Right atrium auricular region (tissue), 2 donors: ENCODE results near the gene PPP3CA. TPM values are rescaled to one million over a fixed set of nuclear protein-coding genes. Genes with fewer than 3 reads are reported as not detected.

Experiments used
- DNase-seq: peaks from one replicate; pipeline ENCODE4 v3.0.0-alpha.2; 2019; ENCODE audit warnings: low spot score
- H3K27ac ChIP-seq, 2 donors: fragments of 200-600 bp; sonication (generic); 1 replicate in 1 of 2; 2 replicates in 1 of 2; pipeline ENCODE4 v1.5.1; 2016 to 2019
- H3K27me3 ChIP-seq, 2 donors: fragments of 200-600 bp; sonication (generic); one replicate each; pipeline versions ENCODE4 v1.5.1 to v1.6.0; 2017 to 2019
- H3K36me3 ChIP-seq: fragments of 200-600 bp; sonication (generic); one replicate; pipeline ENCODE4 v1.5.1; 2016
- H3K4me1 ChIP-seq, 2 donors: fragments of 200-600 bp; sonication (generic); one replicate each; pipeline versions ENCODE4 v1.5.1 to v1.6.0; 2017 to 2019
- H3K4me3 ChIP-seq, 2 donors: fragments of 200-600 bp; sonication (generic); 1 replicate in 1 of 2; 2 replicates in 1 of 2; pipeline ENCODE4 v1.5.1; 2017 to 2019; ENCODE audit warnings: mild to moderate bottlenecking in 1 of 2, moderate library complexity in 1 of 2
- H3K9me3 ChIP-seq, 2 donors: fragments of 200-600 bp; sonication (generic); one replicate each; pipeline ENCODE4 v1.5.1; 2019
- CTCF ChIP-seq, 2 donors: fragments of 200-600 bp; sonication (generic); IDR thresholded peaks; one replicate each; pipeline ENCODE4 v1.5.1; 2019; ENCODE audit warnings: antibody characterized with exemption in 2 of 2
- total RNA-seq, 2 donors: library from RNA; depleted of rRNA; stranded (reverse); fragments of >200 nt; gene quantifications; one replicate each; pipeline ENCODE4 v1.1.0, GENCODE V29; 2016

The PPP3CA gene
- total RNA-seq, 2 donors from 2014 or later, result 11.2 to 15.7 TPM

- Histone ChIP-seq H3K4me3 (no peak overlapping the region), H3K36me3 (no peaks in the 10 kb centered on the region), H3K9me3 (no peaks in the 10 kb centered on the region), H3K27me3 (no peaks in the 10 kb centered on the region), H3K27ac (no peak overlapping the region), H3K4me1 (peaks cover 0 to 45% of the 10 kb centered on the region in 2 donors)
- no peak for DNase-seq
- no peak for TF ChIP-seq CTCF (IDR thresholded peaks at IDR 0.05)
These were observed 56.1 kb downstream of the PPP3CA start for GRCh38 chr4:101291198-101291597.

DNA sequence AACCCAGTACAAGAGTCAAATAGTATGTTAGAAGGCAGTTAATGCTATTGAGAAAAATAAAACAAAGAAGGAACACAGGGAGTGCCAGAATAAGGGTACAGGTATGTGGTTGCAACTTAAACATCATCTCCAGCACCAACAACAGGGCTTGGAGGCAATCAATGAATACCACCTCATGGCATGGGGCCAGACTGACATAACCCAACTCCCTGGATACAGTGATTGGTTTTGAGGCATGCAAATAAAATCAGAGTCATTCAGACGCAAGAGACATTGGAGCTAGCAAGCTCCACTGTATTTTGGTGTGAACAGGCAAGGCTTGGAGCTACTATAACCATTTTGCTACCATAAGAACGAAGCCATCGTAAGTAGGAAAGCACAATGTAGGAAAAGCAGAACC, 56.7 kb downstream of the PPP3CA start:
- no peak for TF ChIP-seq CTCF (IDR thresholded peaks at IDR 0.05)
- Histone ChIP-seq H3K4me1 (peaks cover 0 to 47% of the 10 kb centered on the region in 2 donors), H3K27ac (no peak overlapping the region), H3K36me3 (no peaks in the 10 kb centered on the region), H3K9me3 (no peaks in the 10 kb centered on the region), H3K27me3 (no peaks in the 10 kb centered on the region), H3K4me3 (no peak overlapping the region)
- no peak for DNase-seq

DNA sequence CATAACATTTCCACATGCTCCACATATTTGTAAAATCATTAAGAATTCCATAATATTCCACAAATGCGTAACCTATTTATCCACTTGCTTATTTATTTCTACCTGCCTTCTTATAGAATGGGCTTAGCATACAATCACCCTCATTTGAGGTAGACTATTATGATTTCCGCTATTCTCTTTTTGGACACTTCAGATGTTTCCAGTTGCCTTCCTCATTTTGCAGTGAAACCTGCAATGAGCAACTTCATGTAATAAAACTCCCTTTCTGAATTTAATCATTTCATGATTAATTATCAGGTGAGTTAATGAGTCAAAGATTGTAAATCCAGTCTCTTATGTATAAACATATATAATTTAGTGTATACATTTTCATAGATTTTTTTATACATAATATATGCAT, 58.0 kb downstream of the PPP3CA start:
- no peaks in the 10 kb centered on the region for H3K36me3 ChIP-seq
- no peaks in the 10 kb centered on the region for H3K9me3 ChIP-seq
- H3K27ac ChIP-seq, result no peak overlapping the region
- no peak for DNase-seq
- TF ChIP-seq CTCF (IDR thresholded peaks at IDR 0.05), result no peak
- no peaks in the 10 kb centered on the region for H3K27me3 ChIP-seq
- H3K4me1 ChIP-seq, result peaks cover 0 to 49% of the 10 kb centered on the region in 2 donors
- H3K4me3 ChIP-seq, result no peak overlapping the region

GRCh38 chr4:101288365-101289145, 58.8 kb downstream of the PPP3CA start:
- peaks cover 0 to 52% of the 10 kb centered on the region in 2 donors for H3K4me1 ChIP-seq
- TF ChIP-seq CTCF (IDR thresholded peaks at IDR 0.05), result no peak
- H3K27ac ChIP-seq, result no peak overlapping the region
- DNase-seq, result no peak
- H3K36me3 ChIP-seq, result no peaks in the 10 kb centered on the region
- H3K4me3 ChIP-seq, result no peak overlapping the region
- H3K9me3 ChIP-seq, result no peaks in the 10 kb centered on the region
- H3K27me3 ChIP-seq, result no peaks in the 10 kb centered on the region

GRCh38 chr4:101287324-101287723, 60.0 kb downstream of the PPP3CA start:
- Histone ChIP-seq H3K27ac (no peak overlapping the region), H3K9me3 (no peaks in the 10 kb centered on the region), H3K27me3 (no peaks in the 10 kb centered on the region), H3K4me1 (peaks cover 0 to 57% of the 10 kb centered on the region in 2 donors), H3K36me3 (no peaks in the 10 kb centered on the region), H3K4me3 (no peak overlapping the region)
- TF ChIP-seq CTCF (IDR thresholded peaks at IDR 0.05), result no peak
- no peak for DNase-seq

- Histone ChIP-seq H3K36me3 (no peaks in the 10 kb centered on the region), H3K27ac (no peak overlapping the region), H3K4me3 (no peak overlapping the region), H3K27me3 (no peaks in the 10 kb centered on the region), H3K4me1 (peaks cover 0 to 57% of the 10 kb centered on the region in 2 donors), H3K9me3 (no peaks in the 10 kb centered on the region)
- TF ChIP-seq CTCF (IDR thresholded peaks at IDR 0.05), result no peak
- DNase-seq, result no peak
These were observed 60.7 kb downstream of the PPP3CA start for GRCh38 chr4:101286663-101287062.
